Erythroblast (primary cell): Measurements from ENCODE around the gene RNPEPL1.
A peak's percentile ranks its signal among the peaks of the same experiment; 100 is the strongest.

Experiments
- DNase-seq, 2 experiments: peaks; one replicate each; lab custom pipeline; 2025; lab: John Stamatoyannopoulos, UW
- GATA1 ChIP-seq: IDR thresholded peaks from 2 replicates; pipeline ENCODE4 v1.6.1; 2011; ENCODE audit warnings: low read depth, mild to moderate bottlenecking, control low read depth, low read length, moderate library complexity
- POLR2A ChIP-seq: IDR thresholded peaks from 2 replicates; pipeline ENCODE4 v1.6.1; 2011; ENCODE audit warnings: mild to moderate bottlenecking, low read length

RNPEPL1 gene, protein sequence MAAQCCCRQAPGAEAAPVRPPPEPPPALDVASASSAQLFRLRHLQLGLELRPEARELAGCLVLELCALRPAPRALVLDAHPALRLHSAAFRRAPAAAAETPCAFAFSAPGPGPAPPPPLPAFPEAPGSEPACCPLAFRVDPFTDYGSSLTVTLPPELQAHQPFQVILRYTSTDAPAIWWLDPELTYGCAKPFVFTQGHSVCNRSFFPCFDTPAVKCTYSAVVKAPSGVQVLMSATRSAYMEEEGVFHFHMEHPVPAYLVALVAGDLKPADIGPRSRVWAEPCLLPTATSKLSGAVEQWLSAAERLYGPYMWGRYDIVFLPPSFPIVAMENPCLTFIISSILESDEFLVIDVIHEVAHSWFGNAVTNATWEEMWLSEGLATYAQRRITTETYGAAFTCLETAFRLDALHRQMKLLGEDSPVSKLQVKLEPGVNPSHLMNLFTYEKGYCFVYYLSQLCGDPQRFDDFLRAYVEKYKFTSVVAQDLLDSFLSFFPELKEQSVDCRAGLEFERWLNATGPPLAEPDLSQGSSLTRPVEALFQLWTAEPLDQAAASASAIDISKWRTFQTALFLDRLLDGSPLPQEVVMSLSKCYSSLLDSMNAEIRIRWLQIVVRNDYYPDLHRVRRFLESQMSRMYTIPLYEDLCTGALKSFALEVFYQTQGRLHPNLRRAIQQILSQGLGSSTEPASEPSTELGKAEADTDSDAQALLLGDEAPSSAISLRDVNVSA

DNA sequence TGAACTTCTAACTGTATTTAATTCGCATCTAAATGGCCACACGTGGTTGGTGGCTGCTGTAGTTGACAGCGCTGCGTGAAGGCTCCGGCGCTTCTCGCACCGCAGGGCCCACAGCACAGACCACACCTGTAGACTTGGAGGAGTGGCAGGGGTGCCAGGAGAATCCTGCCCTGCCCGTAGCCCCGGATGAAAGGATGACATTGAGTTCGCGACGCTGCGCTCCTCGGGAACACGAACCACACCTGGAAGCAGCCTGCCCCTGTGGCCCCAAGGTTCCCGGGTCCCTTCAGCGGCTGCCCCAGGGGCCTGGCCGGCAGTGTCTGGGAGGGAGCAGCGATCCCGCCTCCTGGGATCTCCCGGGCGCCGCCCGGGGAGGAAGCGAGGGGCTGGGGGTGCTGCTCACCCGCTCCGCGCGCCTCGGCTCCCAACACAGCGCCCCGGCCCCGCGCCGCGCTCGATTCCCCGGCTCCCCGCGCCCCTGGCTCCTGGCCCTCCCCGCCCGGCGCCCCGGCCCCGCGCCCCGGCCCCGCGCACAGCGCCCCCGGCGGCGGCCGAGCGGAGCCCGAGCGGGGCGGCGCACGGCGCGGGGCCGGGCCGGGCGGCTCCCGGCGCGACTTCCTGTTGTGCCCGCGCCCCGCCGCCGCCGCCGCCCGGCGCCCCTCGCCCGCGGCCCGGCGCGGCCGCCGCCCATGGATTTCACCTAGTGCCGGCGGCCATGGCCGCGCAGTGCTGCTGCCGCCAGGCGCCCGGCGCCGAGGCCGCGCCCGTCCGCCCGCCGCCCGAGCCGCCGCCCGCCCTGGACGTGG is at the start of gene RNPEPL1:
Gene RNPEPL1, plus strand, starts transcription at position 613 of the 806 bp plus-strand sequence. Its CDS starts 103 bp downstream, at position 716.
- TF ChIP-seq GATA1 (no peak), POLR2A (peak; percentile 30)
- DNase-seq: peak; percentile 76 to 89

DNA sequence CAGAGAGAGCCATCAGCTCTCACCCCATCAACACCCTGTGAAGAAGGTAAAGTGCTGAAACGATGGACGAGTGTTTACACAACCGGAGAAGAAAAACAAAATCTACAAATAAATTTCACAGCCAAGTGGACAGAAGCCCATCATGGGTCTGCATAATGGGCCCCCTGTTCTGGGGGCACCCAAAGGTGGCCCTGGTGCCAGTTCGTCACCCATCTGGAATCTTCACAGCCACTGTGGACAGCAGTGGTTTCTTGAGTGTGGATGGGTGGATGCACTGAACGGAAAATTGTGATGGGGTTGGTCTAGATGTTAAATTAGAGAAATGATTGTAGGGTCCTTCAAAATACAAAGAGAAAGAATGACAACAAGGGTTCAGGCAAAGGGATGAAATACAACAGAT is 49.3 kb upstream of the RNPEPL1 start:
- TF ChIP-seq GATA1 (no peak), POLR2A (no peak)
- no peak for DNase-seq

DNA sequence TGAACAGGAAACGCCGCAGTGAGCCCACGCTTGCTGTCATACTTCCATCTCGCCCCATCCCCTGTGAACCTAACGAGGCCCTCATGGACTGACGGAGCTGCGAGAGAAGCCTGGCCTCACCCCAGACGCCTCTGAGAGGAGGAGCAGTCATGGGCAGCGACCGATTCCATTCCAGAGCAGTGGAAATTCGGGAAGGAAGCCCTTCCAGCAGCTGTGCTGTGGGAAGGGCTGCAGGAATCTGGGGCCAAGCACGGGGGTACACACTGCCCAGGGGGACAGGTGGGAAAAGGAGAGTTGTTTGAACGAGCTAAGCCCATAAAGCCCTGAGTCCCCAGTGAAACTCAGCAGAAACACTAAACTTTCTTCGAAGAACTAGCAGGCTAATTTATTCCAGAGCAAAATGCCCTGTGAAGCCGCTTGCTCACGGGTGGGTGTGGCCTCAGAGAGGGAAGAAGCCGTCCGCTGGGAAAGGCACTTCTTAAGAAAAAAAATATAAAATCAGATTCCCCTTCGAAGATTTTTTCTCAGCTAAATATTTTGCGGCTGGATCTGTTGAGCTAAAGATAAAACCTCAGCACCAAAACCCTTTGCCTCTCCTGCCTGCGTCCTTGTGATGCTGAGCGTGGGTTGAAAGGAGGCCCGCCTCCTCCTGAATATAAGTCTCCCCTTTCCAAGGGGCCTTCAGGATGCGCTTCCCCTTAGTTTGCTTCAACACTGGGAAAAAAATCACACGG is 48.7 kb upstream of the RNPEPL1 start:
- no peak for DNase-seq

DNA sequence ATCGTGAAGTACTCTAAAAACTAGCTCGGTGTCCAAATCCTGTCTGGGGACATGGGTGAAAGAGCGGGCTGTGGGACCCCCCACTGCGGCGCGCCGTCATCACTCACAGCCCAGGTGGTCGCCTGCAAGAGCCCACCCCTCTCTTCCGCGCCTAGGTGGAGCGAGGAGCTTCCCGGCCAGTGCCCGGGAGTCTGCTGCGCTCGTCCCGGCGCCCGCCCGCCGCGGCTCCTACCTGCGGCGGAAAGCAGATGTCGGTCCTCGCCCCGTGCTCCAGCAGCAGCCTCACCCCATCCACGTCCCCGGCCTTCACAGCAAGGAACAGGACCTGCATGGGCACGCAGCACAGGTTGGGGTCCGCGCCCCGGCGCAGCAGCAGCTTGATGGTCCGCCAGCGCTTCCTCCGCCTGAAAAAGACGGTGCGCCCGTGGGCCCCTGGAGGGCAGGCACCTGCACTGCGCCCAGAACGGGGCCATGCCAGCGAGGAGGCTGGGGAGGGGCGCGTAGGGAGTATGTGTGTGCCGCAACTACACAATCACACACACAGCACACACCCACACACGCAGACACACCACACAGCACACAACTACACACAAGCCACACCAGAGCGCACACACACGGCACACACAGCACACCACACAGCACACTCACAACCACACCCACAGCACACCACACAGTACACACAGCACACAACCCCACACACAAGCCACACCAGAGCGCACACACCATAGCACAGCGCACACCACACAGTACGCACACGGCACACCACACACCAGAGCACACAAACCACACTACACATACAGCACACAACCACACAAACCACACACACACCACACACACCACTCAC is 47.9 kb upstream of the RNPEPL1 start:
- DNase-seq: no peak
- TF ChIP-seq POLR2A: no peak
- no peak for TF ChIP-seq GATA1

More for the DNA sequence above, 48.7 kb upstream of the RNPEPL1 start:
- TF ChIP-seq GATA1: no peak
- no peak for TF ChIP-seq POLR2A

DNA sequence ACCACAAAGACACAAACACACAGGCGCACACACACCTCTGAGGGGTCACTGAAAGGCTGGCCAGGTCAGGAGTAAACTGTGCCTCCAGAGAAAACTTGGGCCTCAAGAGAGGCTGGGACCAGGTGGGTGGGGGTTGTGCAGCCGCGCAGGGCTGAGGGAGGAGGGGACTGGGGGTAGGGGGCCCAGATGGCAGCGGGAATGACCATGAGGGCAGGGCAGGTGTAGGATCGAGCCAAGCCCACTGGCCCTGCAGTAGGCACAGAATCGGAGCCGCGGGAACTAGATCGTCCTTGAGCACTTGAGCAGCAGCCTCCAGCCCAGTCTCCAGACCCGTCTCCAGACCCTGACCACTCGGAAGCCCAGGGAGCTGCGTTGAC is 47.3 kb upstream of the RNPEPL1 start:
- TF ChIP-seq GATA1 (no peak), POLR2A (no peak)
- no peak for DNase-seq

DNA sequence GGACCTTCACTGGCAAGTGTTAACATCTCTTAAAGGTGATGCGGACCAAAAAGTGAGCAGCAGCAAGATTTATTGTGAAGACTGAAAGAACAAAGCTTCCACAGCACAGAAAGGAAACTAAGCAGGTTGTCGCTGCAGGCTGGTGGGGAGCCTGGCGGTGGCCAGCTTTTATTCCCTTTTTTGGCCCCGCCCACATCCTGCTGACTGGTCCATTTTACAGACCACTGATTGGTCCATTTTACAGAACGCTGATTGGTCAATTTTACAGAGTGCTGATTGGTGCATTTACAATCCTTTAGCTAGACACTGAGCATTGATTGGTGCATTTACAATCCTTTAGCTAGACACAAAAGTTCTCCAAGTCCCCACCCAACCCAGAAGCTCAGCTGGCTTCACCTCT is 46.4 kb upstream of the RNPEPL1 start:
- peak in 1 of 2 experiments; percentile 10 for DNase-seq

DNA sequence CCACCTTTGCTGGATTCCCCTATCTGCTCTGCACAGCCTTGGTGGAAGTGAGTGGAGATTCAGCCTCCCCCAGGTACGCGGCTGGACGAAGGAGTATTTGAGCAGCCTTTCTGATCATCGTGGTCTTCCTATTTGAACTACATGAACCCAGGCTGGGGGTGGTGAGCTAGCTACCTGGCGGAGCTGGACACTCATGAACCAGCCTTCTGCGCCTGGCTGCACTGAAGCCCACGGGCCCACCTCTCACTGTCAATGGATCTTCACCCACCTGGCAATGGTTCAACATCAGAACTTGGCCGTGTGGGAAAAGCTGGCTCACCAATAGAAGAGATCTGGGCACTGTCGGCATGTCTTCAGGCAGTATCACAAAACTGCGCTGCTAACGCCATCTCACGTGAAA is 45.9 kb upstream of the RNPEPL1 start:
- TF ChIP-seq GATA1 (no peak), POLR2A (no peak)
- DNase-seq: no peak

DNA sequence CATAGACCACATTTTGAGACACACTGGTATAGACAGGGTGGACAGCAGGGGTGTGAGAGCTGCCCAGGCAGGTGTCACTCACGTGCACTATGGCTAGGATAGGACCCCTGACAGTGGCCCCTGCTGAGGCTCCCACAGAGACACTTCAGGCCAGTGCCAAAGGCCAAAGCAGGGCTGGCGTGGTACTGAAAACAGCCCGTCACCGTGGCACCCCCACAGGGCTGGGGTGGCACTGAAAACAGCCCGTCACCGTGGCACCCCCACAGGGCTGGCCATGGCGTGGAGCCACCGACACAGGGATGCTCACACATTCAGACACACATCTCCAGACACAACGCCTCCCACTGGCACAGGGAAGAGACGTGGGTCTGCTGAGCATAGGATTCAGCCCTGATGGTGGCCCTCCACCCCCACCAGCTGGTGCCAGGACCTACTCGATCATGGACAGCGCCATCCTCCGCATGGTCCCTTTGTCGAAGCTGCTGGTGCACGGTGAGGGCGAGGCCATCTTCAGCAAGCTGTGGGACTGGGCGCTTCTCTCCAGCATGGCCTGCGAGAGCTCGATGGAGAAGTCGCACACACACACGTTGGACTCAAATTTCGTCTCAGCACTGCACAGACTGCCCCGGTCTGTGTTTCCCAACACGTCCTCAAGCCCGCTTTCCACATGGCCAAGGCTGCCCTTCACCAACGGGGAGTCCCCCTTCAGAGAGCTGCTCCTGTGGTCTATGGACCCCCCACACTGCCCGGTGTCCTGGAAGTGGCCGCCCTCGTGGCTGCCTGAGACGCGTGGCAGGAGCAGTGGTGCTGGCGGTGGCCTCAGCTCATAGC is 44.6 kb upstream of the RNPEPL1 start:
- TF ChIP-seq POLR2A: no peak
- no peak for TF ChIP-seq GATA1
- no peak for DNase-seq

DNA sequence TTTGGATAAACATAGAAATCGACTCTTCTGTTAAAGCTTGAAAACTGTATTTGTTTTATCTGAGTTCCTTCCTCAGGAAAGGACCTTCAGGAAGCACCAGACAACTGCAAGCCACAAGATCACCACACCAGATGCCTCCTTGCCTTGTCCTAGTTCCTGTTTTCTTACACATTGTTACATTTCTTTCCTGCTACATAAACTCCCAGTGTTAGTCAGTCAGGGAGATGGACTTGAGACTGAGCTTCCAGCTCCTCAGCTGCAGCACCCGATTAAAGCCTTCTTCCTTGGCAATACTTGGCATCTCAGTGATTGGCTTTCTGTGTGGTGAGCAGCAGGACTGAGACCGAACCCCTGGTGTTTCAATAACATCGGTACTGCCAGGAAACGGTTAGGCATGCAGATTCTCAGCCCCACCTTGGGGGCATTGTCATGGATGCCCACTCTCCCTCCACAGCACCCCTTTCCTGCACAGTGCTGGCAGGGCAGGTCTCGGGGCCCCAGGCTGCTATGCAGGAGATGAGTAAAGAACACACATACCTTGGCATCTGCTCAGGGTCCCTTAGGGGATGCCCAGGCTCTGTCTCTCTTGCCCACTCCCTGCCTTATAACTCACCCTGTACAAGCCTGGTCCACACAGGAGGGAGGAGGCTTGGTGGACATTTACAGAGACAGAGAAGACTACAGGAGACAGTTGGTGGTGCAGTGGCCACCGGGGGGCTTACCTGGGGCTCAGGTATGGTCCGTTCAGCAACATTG is 43.1 kb upstream of the RNPEPL1 start:
- DNase-seq: no peak
- TF ChIP-seq GATA1: no peak
- no peak for TF ChIP-seq POLR2A

DNA sequence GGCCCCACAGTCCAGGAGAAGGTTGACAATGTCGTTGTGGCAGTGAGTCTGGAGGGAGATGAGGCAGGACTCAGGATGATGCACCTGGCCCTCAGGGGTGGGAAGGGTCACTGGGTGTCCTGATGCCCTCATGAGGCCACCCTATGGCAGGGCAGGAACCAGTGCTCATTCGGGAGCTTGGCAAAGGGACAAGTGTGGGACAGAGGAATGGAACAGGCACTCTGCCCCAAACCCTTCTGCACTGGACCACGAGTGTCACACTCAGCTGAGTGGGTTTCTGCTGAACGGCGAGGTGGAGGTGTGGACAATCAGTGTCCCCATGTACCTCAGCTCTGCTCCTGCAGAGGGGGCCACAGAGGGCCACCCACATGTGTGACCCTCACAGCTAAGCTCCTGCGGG is 42.5 kb upstream of the RNPEPL1 start:
- TF ChIP-seq POLR2A: no peak
- TF ChIP-seq GATA1: no peak

DNA sequence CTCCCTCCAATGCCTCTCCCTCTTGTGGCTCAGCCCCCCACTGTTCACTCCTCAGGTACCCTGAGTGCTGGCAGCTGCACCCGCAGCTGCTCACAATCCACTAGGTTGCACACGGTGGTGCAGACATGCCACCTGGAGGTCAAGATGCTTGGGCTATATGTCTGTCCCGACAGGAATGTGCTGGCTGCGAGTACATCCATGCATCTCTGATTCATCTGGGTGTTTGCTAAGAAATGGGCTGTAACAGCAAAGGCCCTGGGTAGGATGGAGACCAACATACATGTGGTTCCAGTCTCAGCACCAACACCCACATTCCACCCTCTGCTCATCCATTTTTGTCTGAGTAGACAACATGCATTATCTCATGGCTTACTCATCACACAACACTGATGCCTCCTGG is 41.8 kb upstream of the RNPEPL1 start:
- TF ChIP-seq POLR2A (no peak), GATA1 (no peak)

More for the DNA sequence above, 42.5 kb upstream of the RNPEPL1 start:
- no peak for DNase-seq

More for the DNA sequence above, 41.8 kb upstream of the RNPEPL1 start:
- no peak for DNase-seq
